HG03025 (cell line): ENCODE data around the gene BTBD19.
"Not testable (repeated sequence)": the region's sequence is repeated elsewhere in the genome, so short reads cannot be mapped to it uniquely, and the experiment has no call there.

Source experiments
- ATAC-seq: cut with Tn5 transposase; IDR thresholded peaks from one replicate; pipeline ENCODE4 v1.9.1; 2021; ENCODE audit warnings: mild to moderate bottlenecking, moderate library complexity; ENCODE audit not compliant: unreplicated experiment, low FRiP score

BTBD19 gene, protein sequence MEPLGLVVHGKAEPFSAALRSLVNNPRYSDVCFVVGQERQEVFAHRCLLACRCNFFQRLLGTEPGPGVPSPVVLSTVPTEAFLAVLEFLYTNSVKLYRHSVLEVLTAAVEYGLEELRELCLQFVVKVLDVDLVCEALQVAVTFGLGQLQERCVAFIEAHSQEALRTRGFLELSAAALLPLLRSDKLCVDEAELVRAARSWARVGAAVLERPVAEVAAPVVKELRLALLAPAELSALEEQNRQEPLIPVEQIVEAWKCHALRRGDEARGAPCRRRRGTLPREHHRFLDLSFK

GRCh38 chr1:44808063-44808937 is at the start of gene BTBD19:
TSS of gene BTBD19 (plus strand) at chr1:44808523. CDS start at chr1:44808821, 298 bp downstream.
- no peak for ATAC-seq

DNA sequence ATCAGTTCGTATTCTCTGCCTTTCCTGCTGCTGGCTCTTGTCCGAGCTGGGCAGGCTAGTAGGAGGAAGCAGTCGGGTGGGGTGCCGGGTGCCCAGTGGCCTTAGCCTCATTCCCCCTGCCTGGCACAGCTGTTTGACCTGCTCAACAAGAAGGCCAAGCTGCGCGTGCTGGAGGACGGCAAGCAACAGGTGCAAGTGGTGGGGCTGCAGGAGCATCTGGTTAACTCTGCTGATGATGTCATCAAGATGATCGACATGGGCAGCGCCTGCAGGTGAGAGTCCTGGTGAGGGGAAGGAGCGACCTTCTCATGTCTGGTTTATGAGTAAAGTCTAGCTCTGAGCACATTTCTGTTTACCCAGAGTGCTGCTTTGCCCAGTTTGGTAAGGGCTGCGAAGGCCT is 49.2 kb upstream of the BTBD19 start:
- no peak for ATAC-seq

DNA sequence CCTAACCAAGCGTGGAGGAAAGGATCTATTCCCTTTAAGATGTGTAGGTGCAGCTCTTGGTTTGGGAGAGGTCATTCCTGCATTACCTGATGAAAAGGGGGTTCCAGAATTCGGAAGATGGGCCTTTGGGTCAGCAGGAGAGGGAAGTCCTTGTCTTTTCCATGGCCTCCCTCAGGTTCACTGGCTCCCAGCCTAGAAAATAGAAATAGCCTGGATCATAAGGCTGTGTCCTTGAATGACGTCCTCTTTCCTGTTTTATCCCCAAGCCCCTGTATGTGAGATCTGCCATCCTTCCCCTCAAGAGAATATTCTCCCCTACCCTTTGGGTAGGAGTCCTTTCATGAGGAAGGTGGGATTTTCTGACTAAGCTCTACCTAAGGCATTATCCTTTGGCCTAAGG is 47.4 kb upstream of the BTBD19 start:
- no peak for ATAC-seq

GRCh38 chr1:44766421-44766820 is 41.9 kb upstream of the BTBD19 start:
- ATAC-seq: not testable (repeated sequence)

DNA sequence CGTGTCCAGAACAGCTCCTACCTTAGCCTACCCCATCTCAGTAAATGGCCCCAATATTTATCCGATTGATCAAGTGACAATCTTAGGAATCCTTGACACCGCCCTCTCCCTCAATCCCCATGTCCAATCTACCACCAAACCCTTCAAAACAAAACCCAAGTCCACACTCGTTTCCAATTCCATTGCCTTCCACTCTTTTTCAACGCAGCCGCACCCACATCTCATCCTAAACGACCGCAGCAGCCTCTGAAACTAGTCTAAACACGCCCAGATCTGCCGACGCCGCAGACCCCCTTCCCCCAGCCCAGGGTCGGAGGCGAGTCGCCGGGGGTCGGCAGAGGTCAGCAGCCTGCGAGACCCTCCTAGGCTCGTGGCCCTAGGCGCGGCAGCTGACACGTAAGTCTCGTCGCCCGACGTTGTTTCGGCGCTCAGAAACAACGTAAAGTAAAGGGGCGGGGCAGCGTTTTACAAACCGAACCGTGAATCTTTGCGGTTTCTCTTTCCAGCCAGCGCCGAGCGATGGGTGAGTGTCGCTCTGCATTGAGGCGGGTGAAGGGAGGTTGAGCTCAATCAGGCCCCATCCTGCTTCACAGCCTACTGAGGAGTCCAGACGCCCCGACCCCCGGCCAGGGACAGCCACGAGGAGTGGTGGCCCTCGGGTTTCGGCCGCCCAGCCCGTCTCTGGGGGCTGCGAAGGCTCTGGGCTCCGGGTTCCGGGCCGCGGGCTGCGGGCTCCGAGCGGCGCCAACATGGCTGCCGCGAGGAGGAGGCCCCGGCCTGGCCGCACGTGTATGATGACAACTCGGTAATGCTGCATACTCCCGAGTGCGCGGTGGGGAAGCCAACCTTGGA is 33.0 kb upstream of the BTBD19 start, which contains the start of gene RPS8:
Gene RPS8, plus strand, starts transcription at position 463 of the 852 bp plus-strand sequence. Its CDS starts 57 bp downstream, at position 520.
- peak; percentile 72 for ATAC-seq

- ATAC-seq: no peak
Measured at GRCh38 chr1:44775930-44776729, 32.2 kb upstream of the BTBD19 start.

DNA sequence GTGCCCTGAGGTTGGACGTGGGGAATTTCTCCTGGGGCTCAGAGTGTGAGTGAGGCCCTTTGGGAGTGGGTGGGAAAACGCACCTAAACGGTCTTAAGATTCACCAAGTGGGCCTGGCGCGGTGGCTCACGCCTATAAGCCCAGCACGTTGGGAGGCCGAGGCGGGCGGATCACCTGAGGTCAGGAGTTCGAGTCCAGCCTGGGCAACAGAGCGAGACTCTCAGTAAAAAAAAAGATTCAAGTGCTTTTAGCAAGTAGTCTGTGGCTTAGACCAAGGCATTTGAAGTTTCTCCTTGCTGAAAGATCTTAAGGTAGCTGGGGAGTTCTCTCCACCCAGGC is 31.6 kb upstream of the BTBD19 start:
- no peak for ATAC-seq

DNA sequence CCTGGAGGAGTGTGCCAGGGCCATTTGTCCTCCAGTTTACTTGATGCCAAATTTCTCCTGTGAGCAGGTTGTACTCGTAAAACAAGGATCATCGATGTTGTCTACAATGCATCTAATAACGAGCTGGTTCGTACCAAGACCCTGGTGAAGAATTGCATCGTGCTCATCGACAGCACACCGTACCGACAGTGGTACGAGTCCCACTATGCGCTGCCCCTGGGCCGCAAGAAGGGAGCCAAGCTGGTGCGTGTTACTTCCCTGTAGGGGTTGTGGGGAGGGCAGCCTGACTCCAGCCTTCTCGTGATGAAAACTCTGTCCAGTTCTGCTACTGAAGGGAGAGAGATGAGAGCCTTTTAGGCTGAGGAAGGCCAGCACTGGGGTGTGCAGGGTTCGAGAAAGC is 30.8 kb upstream of the BTBD19 start:
- ATAC-seq: no peak

DNA sequence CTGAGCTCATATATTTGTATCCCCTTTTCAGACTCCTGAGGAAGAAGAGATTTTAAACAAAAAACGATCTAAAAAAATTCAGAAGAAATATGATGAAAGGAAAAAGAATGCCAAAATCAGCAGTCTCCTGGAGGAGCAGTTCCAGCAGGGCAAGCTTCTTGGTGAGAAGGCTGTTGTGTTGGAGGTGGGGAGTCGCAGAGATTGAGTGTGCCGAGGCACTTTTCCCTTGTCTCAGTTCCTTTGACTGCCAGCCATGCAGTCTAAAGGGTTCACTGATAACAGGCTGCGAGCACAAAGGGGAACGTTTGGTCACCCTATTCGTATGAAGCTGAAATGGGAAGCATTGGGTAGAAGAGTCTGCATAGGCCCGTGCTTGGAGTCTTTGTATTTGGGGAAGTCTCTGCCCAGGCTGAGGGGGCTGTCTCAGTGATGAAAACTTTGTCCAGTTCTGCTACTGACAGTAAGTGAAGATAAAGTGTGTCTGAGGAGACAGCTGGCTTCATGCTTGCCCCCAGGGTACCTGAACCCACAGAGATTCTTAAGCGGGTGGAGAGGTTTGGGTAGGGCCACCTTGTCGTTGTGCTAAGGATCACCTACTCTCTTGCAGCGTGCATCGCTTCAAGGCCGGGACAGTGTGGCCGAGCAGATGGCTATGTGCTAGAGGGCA is 30.2 kb upstream of the BTBD19 start:
- ATAC-seq: no peak

GRCh38 chr1:44778705-44779576 is 29.4 kb upstream of the BTBD19 start:
- ATAC-seq: no peak

DNA sequence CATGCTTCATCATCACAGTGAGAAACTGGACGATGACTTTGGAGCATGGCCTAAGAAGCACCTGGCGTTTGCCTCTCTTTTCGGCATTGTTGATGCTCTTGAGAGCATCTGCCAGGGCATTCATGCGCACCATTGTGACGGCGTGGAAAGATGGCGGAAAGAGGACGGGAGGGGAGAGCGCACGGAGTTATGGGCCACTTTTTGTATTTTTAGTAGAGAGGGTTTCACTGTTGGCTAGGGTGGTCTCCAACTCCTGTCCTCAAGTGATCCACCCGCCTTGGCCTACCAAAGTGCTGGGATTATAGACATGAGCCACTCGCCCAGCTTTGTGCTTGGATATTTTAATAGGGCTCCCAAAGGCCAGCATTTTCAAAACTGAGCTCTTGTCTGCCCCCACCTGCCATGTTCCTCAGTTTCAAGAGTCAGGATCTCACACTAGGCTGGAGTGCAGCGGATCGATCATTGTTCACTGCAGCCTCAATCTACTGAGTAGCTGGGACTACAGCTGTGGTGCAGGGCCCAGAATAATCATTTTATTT is 27.7 kb upstream of the BTBD19 start:
- no peak for ATAC-seq

- no peak for ATAC-seq
Measured at GRCh38 chr1:44783697-44784093, 24.6 kb upstream of the BTBD19 start.

- ATAC-seq: no peak
Measured at GRCh38 chr1:44784094-44785028, 24.0 kb upstream of the BTBD19 start.

DNA sequence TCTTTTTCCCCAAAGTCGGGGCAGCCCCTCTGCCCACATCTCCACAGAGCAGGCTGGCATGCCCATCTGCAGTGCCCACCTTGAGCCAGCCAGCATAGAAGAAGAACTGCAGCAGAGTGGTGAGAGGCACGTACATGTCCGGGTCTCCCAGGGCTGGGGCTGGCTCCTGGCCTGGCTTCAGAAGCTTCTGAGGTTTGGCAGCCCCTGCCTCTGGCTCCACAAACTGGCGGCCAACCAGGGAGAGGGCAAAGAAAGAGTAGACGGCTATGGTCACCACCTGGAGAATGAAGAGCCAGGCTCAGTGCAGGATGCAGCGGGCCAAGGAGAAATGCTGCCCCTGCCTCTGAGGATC is 23.3 kb upstream of the BTBD19 start:
- ATAC-seq: no peak

DNA sequence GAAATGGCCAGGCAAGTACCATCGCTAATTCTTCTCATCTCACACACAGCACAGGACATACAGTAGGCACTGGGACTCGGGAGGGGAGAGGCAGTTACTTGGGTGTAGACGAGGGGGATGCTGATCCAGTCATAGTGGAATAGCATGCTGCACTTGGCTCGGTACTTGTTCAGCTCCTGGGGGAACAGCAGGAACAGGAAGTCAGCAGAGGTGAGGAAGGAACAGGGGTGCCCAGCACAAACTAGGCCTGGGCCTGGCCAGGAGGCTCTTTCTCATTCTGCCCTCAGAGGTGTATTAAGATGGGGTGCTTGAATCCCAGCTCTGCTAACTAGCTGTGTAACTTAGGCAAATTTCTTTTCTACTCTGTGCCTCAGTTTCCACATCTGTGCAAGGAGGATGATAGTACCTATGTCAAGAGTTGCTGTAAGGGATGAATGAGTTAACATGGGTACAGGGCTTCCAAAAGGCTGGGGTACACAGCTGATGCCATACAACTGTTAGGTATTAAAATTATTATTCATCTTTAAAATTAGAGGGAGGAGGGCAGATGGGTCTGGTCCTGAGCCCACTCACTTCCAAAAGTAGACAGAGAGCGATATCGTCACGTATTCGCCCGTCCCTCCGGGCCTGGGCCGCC is 22.7 kb upstream of the BTBD19 start:
- no peak for ATAC-seq

DNA sequence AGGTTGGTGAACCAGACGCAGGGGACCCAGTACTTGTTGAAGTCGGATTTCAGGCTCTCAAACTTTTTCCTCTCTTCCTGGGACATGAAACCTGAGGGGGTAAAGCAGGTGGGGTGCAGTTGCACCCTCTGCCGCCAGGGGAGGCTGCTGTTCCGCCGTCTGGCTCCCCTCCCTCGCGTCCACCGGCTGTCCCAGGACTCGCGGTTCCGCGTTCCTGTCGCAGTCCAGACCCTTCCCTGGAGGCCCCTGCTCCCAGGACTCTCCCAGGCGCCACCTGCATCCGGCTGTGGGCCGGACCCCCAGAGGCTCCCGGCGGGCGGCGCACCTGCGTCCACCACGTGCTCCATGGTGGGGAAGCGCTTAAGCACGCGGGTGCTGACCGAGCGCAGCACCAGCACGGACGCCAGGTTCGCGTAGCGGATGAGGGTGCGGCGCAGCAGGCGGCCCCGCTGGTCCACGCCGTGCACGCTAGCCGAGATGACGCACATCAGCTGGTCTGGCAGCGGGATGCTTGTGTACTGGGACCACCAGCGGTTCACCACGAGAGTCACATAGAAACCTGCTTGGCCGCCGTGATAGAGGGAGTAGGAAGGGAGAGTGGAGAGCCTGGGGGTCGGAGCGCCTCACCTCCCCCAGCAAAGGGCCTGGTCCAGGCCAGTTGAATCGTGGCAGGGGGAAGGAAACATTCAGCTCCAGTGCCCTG is 22.0 kb upstream of the BTBD19 start:
- ATAC-seq: no peak
